GM19025 (cell line): ENCODE results near the gene GBF1.

Experiments
- ATAC-seq: cut with Tn5 transposase; IDR thresholded peaks from one replicate; pipeline ENCODE4 v1.9.1; 2021; ENCODE audit warnings: mild to moderate bottlenecking, low read depth, moderate library complexity; ENCODE audit not compliant: unreplicated experiment

The GBF1 gene

DNA sequence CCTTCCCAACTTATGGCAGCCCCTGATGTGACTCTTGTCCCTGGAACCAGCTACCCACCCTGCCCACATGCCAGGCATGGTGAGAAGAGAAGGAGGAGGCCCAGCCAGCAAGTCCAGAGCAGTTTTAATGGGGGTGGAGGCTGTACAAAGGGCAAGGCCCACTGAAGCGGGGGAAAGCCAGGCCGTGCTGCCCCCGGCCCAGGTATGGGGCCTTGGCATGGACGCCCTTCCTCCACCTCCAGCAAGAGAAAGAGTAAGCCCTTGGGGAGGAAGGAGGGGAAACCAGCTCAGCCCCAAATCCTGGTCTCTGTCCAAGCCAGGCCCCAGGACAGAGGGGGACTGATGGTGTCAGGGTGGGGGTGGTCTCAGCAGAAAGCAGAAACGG lies 157.2 kb downstream of the GBF1 start:
- no peak for ATAC-seq

GRCh38 chr10:102403115-102403514 lies 157.8 kb downstream of the GBF1 start:
- ATAC-seq: no peak

DNA sequence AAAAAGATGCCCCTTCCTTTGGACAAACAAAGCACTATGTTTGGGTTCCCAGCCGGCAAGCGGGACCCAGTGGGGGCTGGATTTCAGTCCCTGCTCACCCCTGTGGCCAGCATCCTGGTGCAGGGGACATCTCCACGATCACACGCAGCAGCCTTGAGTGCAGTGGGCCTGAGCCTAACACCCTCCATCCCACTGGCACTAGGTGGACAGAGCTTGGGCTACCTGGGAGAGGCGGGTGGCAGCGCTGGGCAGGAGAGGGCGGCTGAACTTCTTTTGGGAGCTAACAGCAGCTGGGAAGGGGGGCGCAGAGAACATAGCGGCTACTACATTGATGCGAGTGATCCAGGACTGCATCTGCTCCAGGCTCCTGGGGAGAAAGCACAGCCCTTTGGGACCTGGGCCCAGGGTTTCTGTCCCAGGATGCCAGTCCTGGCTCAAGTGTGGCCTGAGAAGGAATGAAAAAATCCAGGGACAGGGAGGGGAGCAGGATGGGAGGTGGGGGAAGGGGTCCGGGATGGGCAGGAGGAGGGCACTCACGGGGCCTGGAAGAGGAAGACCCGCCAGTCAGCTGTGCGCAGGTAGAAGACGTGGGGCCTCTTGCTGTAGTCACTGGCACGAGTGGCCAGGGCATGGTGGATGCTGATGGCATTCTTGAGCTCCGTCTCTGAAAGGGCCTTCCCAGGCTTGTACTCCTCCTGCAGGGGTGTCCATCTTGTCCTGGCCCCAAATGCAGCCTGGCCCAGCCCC lies 159.2 kb downstream of the GBF1 start:
- no peak for ATAC-seq

DNA sequence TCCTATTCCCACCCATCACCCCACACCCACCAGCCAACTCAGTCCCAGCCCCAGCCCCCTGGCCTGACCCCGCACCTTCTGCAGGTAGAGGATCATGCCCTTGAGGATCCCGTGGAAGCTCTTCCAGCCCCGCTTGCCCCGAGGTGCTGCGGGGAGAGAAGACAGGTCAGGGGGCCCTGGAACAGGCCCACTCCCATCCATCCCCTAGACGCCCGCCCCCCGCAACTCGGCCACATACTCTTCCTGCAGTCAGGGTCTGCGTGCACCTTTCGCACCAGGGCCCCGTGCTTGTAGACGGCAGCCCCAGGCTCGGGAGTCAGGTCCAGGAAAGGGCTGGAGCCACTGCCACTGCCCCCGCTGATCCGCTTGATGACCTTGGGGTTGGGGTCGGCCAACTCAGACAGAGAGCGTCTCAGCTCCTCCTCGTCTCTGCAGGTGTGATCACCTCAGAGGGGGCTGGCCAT lies 159.8 kb downstream of the GBF1 start:
- no peak for ATAC-seq

DNA sequence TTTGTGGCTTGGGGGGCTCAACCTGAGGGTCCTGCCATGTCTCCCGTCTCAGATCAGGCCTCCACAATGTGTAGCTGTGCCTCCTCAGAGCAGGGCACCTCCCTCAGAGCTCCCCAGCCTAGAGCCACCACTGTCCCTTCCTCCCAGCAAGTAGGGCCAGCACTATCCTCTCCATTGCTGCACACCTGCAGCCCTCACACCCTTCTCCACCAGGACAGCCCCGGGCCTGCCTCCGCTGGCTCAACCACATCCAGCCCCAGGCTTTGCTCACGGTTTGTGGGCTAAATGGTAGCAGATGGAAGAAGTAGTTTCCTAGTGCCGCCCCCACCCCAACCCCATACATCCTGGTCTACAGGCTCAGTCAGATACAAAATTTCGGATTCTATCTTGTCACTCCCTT lies 160.3 kb downstream of the GBF1 start:
- ATAC-seq: no peak

DNA sequence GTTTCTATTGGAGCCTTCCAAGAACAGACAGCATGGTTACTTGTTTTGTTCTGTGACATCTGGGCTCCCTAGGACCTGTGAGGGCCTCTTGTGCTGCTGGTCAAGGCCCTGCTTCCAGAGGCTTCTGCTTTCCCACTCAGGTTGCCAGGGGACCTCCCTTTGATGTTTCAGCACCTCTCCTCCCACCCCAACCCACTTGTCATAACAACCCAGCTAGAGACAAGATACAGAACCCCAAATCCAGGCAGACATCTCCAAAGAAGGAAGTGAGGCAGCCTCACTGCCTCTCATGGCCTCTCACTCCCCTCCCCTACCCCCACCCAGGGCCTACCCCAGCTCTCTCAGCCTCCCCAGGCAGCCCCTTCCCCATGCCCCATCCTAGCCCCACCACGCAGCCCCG lies 161.5 kb downstream of the GBF1 start:
- ATAC-seq: no peak

DNA sequence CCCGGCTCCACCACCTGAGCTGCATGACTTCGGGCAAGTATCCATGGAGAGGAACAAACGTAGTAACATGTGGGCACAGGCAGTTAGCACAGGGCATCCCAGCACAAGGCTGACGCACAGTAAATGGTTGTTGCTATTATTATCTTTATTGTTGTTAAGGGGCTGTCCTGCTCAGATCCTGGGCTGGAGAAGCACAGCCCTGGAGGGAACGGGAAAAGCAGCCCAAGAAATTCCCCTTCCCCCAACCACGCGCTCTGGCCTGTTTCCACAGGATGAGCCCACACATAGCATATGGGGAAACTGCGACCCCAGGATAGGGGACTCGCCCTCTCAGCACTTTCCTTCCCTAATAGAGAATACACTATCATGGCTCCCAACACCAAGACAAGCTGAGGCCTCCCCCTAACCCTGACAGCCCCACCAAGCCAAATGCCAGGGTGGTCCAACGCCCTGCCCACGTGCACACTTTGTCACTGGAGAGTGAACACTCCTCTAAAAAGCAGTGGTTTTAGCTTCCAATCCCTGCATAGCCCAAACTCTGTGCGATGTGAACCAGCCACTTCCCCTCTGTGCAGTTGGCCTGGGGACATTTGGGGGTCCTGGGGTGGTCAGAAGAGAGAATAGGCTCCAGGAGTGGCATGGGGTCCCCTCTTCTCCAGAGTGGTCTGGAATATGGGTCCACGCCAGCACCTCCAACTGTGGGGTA lies 162.2 kb downstream of the GBF1 start:
- no peak for ATAC-seq

DNA sequence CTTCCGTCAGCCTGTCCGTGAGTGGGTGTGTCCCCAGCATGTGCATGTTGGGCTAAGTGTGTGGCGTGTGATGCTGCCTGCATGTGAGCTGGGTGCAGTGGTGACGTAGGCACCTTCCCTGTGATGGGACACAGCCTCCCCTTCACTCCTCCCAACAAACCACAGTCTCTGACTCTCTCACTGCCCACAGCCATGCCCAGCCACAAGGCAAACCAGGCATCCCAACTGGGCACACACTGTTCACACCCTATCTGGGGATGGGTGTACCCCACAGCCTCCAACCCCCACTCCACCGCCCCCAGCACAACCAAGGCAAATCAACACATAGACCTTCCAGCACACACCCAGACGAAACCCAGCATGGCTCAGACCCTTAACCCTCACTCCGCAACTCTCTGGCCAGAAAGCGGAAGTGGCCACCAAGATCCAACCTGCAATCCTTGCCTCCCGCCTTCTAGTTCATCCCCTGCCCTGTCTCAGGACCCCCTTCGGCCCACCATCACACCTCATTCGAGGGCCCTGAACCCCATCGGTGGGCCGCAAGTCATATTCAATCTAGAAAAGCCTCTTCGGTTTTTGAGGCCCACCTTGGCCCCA lies 162.9 kb downstream of the GBF1 start:
- ATAC-seq: no peak

DNA sequence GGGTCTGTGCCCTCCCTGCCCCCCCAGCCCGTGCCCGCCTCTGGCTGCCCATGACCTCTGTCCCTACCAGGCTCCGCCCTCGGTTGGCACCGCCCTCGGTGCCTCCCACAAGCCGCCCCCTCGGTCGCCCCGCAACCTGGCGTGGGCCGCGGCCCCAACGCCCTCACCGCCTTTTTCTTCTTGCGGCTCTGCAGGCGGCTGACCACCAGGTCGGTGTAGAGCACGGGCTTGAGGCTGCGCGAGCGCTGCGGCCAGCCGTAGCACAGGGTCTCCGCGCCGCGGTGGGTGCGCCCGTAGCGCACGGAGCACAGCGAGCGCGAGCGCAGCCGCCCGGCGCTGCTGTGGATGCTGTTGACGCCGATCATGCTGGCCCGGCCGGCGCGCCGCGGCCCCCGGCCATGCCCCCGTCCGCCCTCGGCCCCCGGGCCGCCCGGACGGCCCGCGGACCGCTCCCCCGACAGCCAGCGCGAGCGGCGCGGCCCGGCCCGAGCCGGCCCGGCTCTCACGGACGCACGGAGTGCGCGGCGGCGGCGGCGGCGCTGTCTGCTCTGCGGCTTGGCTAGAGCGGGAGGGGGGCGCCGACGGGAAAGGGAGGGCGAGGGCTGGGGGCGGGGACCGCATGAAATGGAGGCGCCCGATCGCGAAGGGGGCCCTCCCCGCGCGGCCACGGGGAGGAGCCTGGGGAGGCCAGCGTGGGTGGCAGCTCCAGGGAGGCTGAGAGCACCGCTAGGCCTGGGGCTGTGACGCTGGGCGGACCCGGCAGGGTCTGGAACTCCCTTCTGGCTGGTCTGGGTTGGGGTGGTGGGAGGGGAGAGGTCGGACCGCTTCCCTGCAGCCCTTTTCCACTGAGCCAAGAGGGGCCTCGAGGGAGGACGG lies 163.6 kb downstream of the GBF1 start:
- ATAC-seq: no peak

DNA sequence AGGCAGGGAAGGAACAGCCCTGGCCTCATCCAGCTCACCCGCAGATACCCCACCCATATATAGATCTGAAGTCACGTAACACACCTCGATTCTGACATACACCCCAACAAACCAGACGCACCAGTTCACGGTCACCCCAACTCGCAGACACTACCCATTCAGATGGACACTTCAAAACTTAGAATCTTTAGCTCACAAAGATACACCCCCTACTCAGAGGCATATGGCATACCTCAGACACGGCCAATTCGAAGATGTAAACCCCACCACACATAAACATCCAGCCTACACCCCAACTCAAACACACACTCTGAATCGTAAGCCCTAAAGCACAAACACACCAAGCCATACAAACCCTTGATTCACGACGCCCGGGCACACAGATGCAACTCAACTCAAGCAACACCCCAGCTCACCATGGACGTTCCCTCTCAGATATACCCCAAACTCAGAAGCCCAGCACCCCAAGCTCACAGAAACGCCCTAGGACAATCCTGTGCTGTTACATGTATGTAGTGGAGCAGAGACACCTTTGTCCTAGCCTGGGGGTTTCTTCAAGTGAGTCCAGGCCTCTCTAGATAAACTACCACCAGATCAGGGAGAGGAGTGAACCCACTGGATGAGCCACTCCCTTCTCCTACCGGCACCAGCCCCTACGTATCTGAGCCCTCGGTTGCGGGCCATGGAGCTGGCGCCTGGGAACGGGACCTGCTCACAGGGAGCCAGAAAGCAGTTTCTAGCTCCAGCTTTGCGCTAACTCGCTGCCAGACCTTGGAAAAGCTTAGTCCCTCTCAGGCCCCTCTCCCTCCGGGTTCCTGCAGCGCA lies 164.5 kb downstream of the GBF1 start:
- no peak for ATAC-seq

- ATAC-seq: no peak
Measured at GRCh38 chr10:102410429-102411073, 165.2 kb downstream of the GBF1 start.

DNA sequence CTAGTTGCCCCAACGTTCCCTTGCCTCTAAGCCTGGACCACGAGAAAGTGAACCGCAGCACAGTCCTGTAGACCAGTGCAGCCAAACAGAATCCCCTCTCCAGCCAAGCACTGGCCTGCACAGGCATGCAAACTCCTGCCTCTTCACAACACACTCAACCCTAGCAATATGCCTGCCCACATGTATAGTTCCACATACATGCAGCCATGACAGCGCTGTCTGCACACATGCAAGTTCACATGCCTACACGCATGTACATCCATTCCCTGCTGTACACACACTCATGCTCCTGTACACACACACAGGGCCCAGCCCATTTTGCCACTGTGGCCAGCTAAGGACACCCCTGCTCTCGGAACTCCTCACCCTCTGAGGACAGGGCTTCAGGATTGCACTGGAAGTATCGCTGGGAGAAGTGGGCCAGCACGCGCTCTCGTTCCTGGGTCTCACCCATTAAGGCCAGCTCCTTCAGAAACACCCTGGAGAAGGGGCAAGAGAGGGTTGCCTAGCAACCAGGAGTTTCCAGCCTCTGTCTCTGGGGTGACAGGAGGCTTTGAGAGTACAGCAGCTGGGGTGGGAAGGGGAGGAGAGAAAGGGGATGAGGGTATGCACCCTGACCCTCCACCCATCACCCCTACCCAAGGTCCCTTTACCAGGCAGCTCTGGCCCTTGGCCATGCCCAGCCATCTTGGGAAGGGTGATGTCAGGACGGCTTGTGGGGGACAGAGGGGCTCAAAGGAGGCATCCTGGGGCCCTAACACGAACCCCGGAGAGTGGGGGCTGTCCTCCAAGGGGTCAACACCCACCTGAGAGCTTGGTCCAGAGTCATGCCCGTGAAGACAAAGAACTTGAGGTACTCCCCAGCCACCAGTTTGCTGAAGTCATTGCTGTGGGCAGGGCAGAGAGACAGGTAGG lies 166.3 kb downstream of the GBF1 start:
- no peak for ATAC-seq

GRCh38 chr10:102412293-102412692 lies 167.0 kb downstream of the GBF1 start:
- no peak for ATAC-seq

- ATAC-seq: no peak
Measured at GRCh38 chr10:102413053-102413705, 167.8 kb downstream of the GBF1 start.

DNA sequence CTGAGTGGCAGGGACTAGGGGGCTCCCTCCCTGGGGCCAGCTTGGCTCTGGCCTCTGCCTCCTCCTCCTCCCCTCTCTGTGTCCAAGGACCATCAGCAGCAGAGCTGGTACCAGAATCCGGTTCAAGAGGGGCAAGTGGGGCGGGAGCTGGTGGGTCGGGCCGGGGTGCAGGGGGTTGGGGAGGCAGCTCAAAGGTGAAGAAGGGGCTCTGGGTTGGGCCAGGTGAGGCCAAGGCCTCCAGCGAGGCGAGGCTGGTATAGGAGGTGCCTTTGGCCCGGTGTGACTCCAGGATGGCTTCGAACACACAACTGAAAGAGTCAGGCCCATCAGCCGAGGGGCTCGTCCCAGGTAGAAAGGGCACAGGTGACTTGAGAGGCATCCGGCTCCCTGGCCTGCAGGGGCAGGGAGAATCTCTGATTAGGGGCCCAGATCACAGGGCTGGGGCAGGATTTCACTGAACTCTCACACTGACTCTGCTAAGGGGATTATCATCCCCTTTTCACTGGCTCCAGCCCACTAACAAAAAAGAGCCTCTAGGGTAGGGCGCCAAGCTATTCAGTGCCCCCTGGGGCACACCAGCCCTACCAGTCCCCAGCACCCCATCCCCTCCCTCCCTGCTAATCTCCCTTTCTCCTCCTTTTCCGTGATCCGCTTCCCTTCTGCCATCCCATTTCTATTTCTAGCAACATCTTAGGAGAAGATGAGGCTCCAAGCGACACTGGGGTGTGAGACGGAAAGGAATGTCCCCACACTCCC lies 168.7 kb downstream of the GBF1 start:
- ATAC-seq: no peak

DNA sequence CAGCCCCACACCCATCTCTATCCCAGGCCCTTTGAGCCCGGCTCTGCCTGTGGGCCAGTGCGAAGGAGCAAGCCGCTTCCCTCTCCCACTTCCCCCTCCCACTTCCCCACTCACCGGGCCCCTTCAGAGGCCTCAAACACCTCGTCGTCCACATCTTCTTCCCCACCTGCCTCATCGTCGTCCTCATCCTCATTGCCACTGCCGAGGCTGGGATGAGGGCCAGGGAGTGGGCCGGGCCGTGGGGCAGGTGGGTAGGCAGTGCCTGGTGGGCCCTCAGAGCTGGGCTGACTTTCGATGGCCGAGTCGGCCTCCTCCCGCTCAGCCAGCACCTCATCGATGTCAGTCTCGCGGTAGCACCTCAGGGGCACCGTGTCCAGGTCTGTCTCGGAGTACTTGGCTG lies 169.4 kb downstream of the GBF1 start:
- ATAC-seq: no peak

- ATAC-seq: no peak
Measured at GRCh38 chr10:102416283-102416682, 171.0 kb downstream of the GBF1 start.
